SK-N-SH (cell line): Measurements from ENCODE around the gene NT5C1B.

ENCODE experiments used
- CHD2 ChIP-seq: fragments of 150-350 bp; IDR thresholded peaks from 2 replicates; pipeline ENCODE4 v1.6.1; 2018; ENCODE audit warnings: low read length; ENCODE audit not compliant: partially characterized antibody
- CTCF ChIP-seq: fragments of 200-600 bp; sonication (generic); IDR thresholded peaks from 2 replicates; pipeline ENCODE4 v1.6.1; 2017; ENCODE audit warnings: antibody characterized with exemption, mild to moderate bottlenecking, moderate library complexity
- ELF1 ChIP-seq: IDR thresholded peaks from 2 replicates; pipeline ENCODE4 v1.4.0; 2012
- EP300 ChIP-seq, 2 experiments: IDR thresholded peaks; 2 replicates each; pipeline versions ENCODE4 v1.4.0 to v1.6.1; 2012; ENCODE audit warnings: borderline replicate concordance in 1 of 2, low read depth in 1 of 2, low read length in 1 of 2
- MAX ChIP-seq: IDR thresholded peaks from 2 replicates; pipeline ENCODE4 v1.4.0; 2012; ENCODE audit warnings: low read depth
- MXI1 ChIP-seq: IDR thresholded peaks from 2 replicates; pipeline ENCODE4 v1.6.1; 2012; ENCODE audit warnings: mild to moderate bottlenecking, low read depth, low read length, improper control_type of control experiment
- NFIC ChIP-seq: IDR thresholded peaks from 2 replicates; pipeline ENCODE4 v1.4.0; 2012; ENCODE audit warnings: borderline replicate concordance
- POLR2AphosphoS5 ChIP-seq: IDR thresholded peaks from 2 replicates; pipeline ENCODE4 v1.6.1; 2012; ENCODE audit warnings: low read depth, low read length
- RCOR1 ChIP-seq: fragments of 150-350 bp; IDR thresholded peaks from 2 replicates; pipeline ENCODE4 v1.6.1; 2017; ENCODE audit warnings: antibody characterized with exemption, low read length
- SIN3A ChIP-seq: IDR thresholded peaks from 2 replicates; pipeline ENCODE4 v1.6.1; 2012; ENCODE audit warnings: low read depth, mild to moderate bottlenecking, low read length, moderate library complexity, borderline replicate concordance
- TAF1 ChIP-seq: IDR thresholded peaks from 2 replicates; pipeline ENCODE4 v1.6.1; 2012; ENCODE audit warnings: low read depth, mild to moderate bottlenecking, low read length, moderate library complexity, borderline replicate concordance
- TF ChIP-seq, protein P1 (sequence below): IDR thresholded peaks from 2 replicates; pipeline ENCODE4 v1.4.0; 2012; ENCODE audit warnings: low read depth, borderline replicate concordance

DNA sequence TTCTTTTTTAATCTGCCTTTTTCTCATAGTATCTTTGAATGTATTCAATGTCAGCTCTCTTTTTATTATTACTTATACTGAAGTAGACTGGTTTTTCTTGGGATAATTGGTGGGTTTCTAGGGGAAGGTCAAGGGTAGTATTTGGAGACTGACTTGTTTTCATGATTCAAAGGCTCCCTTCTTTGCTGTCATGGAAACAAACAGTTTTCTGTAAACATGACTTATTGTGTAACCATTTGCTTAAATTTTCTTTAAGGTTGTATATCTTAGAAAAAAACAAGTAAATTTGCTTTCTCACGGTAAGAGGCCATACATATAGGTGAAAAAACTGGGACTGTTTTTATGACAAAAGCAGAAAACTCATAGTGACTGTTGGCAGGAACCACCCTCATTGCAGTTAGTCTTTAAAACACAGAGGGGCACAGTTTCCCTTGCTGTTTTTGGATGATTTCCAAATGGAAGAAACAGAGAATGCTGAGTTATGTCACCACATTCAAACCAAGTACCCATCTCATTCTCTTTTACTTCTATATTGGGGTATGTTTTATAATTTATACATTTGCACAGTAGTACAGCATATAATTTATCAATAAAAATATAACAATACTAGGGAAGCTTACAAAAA is 23.1 kb downstream of the NT5C1B start:
- no peak for TF ChIP-seq CTCF
- no peak for TF ChIP-seq CHD2
- TF ChIP-seq POLR2AphosphoS5, result no peak
- TF ChIP-seq TAF1, result no peak
- no peak for TF ChIP-seq MXI1
- TF ChIP-seq NFIC, result no peak
- TF ChIP-seq ELF1, result no peak
- TF ChIP-seq, protein P1, sequence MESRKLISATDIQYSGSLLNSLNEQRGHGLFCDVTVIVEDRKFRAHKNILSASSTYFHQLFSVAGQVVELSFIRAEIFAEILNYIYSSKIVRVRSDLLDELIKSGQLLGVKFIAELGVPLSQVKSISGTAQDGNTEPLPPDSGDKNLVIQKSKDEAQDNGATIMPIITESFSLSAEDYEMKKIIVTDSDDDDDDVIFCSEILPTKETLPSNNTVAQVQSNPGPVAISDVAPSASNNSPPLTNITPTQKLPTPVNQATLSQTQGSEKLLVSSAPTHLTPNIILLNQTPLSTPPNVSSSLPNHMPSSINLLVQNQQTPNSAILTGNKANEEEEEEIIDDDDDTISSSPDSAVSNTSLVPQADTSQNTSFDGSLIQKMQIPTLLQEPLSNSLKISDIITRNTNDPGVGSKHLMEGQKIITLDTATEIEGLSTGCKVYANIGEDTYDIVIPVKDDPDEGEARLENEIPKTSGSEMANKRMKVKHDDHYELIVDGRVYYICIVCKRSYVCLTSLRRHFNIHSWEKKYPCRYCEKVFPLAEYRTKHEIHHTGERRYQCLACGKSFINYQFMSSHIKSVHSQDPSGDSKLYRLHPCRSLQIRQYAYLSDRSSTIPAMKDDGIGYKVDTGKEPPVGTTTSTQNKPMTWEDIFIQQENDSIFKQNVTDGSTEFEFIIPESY, result no peak
- TF ChIP-seq EP300 (IDR thresholded peaks at IDR 0.05; ENCODE audit: borderline replicate concordance in 1 of 2, low read depth in 1 of 2, low read length in 1 of 2), result no peak
- no peak for TF ChIP-seq RCOR1
- TF ChIP-seq SIN3A, result no peak
- TF ChIP-seq MAX, result no peak
